ENCODE results near the gene ZIC4. TPM values are rescaled to one million over a fixed set of nuclear protein-coding genes. Genes with fewer than 3 reads are reported as not detected.

ZIC4 gene
- total and polyA plus RNA-seq, 9 of the 15 experiments (the other 6 are each of a cell fraction or from before 2014, with no cell fraction given): not detected

- H3K36me3 ChIP-seq (ENCODE audit: control insufficient read depth, insufficient read depth, low read length): no peaks in the 10 kb centered on the region
- in situ Hi-C loops (cut with MboI): loop anchor here (25.0 kb wide), 1 partner anchor 1550 kb away; no protein-coding TSS in a partner anchor
- intact Hi-C loops (cut with micrococcal nuclease): loop anchor here (10.0 kb wide), 1 partner anchor 1557 kb away; no protein-coding TSS in a partner anchor
- no peak overlapping the region for H3K9ac ChIP-seq (ENCODE audit: insufficient read depth in 1 of 2, low read depth in 2 of 2, low read length in 2 of 2)
- BruUV-seq (replicated peaks): no TSS peak
- POLR2A ChIA-PET: no interaction called here
- H3K79me2 ChIP-seq (ENCODE audit: control insufficient read depth, insufficient read depth, low read length): no peaks in the 10 kb centered on the region
- H3K27me3 ChIP-seq (ENCODE audit: control insufficient read depth in 2 of 2, insufficient read depth in 2 of 2, low read length in 2 of 2): peaks cover 0 to 29% of the 10 kb centered on the region in 2 experiments; a peak in 2 of 5 replicates
- ATAC-seq (no peak), FAIRE-seq (no peak), DNase-seq (ENCODE audit: extremely low read depth in 1 of 4, low spot score in 3 of 4) (no peak)
- H4K20me1 ChIP-seq (replicated peaks; ENCODE audit: control insufficient read depth, insufficient read depth, low read length): no peaks in the 10 kb centered on the region
- no peaks in the 10 kb centered on the region for H3K9me3 ChIP-seq (replicated peaks; ENCODE audit: control insufficient read depth, insufficient read depth, low read depth, low read length)
- CTCF ChIA-PET (ENCODE audit: low intra/inter-chr PET ratio): no interaction called here
- TF ChIP-seq CREB1 (IDR thresholded peaks at IDR 0.05) (no peak), CREB1 (CRISPR knock-in tag; IDR thresholded peaks at IDR 0.05) (no peak), ARHGAP35 (IDR thresholded peaks at IDR 0.05; ENCODE audit: partially characterized antibody) (no peak), GATA2 (CRISPR knock-in tag; IDR thresholded peaks at IDR 0.05) (no peak), ZNF174 (CRISPR knock-in tag; IDR thresholded peaks at IDR 0.05) (no peak), POLR3A (IDR thresholded peaks at IDR 0.05; ENCODE audit: borderline replicate concordance, extremely low read depth, insufficient read depth, insufficient read length) (no peak), RFX7 (CRISPR knock-in tag; IDR thresholded peaks at IDR 0.05) (no peak), BCOR (IDR thresholded peaks at IDR 0.05) (no peak), MIER1 (IDR thresholded peaks at IDR 0.05; ENCODE audit: low read depth) (no peak)
- H3K9me1 ChIP-seq (ENCODE audit: control insufficient read depth, insufficient read depth, low read length): no peaks in the 10 kb centered on the region
- H2AFZ ChIP-seq (ENCODE audit: low read depth, low read length): no peak overlapping the region
- H3K4me2 ChIP-seq (ENCODE audit: insufficient read depth, low read length): no peak overlapping the region
- H3K4me1 ChIP-seq (replicated peaks in 1 of 2; ENCODE audit: control insufficient read depth in 2 of 2, insufficient read depth in 2 of 2, low read length in 2 of 2): peaks cover 0 to 9% of the 10 kb centered on the region in 2 experiments; a peak in 1 of 5 replicates
- no peak overlapping the region for H3K4me3 ChIP-seq
- no peak overlapping the region for H3K27ac ChIP-seq (ENCODE audit: extremely low read depth, low read depth, low read length)
- WGBS (ENCODE audit: insufficient coverage, low coverage, missing lambda C conversion rate): 0% methylated on average over 10 of the region's 10 CpGs
These were observed 19.0 kb downstream of the ZIC4 start for GRCh38 chr3:147387291-147387884.

Data from K562 (cell line).